T-helper 2 cell treated with Interferon-gamma antibody and Interleukin-4, amounts not matched to agents 100 ng/mL and 5 ng/mL, for 36 hours (primary cell): Measurements from ENCODE around the gene GARS1. TPM values are rescaled to one million over a fixed set of nuclear protein-coding genes. Genes with fewer than 3 reads are reported as not detected.
"Not testable (repeated sequence)": the region's sequence is repeated elsewhere in the genome, so short reads cannot be mapped to it uniquely, and the experiment has no call there.

Experiments
- intact Hi-C: fragments of 100-400 bp; cut with micrococcal nuclease; formaldehyde crosslinking; loops from one replicate; pipeline ENCODE4 v1.15.1; 2023
- total RNA-seq: library from RNA; stranded (reverse); gene quantifications from 2 replicates; pipeline ENCODE4 v1.2.3, GENCODE V29; 2022

GARS1 gene
- total RNA-seq, 1 donor from 2014 or later, result 165 TPM

DNA sequence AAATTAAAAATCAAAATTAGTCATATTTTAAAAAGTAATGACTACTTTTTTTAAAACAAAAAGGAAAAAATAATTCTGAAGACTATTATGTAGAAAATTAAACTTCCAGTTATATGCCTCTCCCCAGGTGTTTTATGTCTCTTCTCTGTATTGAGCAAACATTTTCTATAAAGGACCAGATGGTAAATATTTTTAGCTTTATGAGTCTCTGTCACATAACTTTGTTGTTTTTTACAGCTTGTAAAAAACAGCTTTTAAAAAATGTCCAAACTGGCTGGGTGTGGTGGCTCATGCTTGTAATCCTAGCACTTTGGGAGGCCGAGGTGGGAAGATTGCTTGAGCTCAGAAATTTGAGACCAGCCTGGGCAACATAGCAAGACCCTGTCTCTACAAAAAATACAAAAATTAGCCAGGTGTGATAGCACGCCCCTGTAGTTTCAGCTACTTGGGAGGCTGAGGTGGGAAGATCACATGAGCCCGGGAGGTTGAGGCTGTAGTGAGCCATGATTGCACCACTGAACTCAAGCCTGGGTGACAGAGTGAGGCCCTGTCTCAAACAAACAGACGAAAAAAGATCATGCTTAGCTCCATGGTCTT, 23.5 kb downstream of the GARS1 start:
- intact Hi-C loops, result no loop called here

- intact Hi-C loops, result no loop called here
Measured at GRCh38 chr7:30618961-30619360, 24.3 kb downstream of the GARS1 start.

DNA sequence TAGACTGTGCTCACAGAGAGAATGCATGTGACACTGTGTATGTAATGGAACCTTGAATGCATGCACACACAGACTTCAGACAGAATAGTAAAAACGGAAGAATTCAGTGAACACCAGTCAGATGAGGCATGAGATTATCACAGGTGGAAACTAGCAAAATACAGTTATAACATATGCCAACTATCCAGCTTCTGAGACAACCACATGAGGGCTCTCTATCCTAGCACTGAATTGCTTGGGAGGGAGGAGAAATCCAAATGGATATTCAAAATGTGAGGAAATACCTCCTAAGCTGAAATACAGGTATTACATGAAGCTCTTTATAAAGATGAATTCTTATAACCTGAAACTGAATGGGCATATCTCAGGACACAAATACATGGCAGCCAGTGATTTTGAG, 30.6 kb downstream of the GARS1 start:
- intact Hi-C loops, result no loop called here

DNA sequence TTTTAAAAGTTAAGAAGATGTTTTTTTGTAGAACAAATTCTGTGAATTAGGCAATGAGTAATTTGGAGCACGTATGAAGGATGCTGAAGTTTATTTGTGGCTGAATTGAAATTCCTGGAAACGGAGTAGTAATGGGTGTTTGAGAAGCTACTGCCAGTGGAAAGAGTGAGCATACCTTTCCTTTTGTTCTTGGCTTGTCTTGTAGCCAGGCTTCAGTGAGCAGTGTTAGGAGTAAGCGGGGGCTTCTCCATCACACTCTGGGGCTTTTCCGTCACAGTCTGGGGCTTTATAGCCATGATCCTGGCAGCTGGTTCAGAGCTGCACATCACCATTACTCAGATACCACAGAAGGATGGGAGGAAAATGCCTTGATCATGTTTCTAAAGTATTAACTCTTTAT, 32.3 kb downstream of the GARS1 start:
- intact Hi-C loops, result no loop called here

GRCh38 chr7:30630986-30631385, 36.3 kb downstream of the GARS1 start:
- intact Hi-C loops, result loop anchor here (5.0 kb wide), 1 partner anchor 34 kb away; no protein-coding TSS in a partner anchor

DNA sequence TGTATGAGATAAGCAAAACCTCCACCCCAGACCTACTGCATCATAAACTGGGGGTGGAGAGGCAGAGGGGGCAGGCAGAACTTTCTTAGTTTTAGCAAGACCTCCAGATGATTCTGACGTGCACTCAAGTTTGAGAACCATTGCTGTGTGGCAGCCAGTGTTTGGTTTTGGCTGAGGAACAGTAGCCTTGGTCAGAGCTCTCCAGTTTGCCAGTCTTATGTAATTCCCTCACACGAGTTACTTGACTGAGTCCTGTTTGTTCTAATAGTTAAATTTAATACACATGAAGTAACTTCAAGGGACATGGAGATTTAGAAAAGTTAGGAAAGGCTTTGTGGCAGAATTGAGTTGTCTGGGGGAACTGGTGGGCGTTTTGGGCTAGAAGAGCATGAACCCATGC, 38.5 kb downstream of the GARS1 start:
- intact Hi-C loops, result loop anchor here (5.0 kb wide), 1 partner anchor 36 kb away; no protein-coding TSS in a partner anchor

GRCh38 chr7:30634193-30634626, 39.5 kb downstream of the GARS1 start:
- intact Hi-C loops, result loop anchor here (5.0 kb wide), 1 partner anchor 37 kb away; no protein-coding TSS in a partner anchor

DNA sequence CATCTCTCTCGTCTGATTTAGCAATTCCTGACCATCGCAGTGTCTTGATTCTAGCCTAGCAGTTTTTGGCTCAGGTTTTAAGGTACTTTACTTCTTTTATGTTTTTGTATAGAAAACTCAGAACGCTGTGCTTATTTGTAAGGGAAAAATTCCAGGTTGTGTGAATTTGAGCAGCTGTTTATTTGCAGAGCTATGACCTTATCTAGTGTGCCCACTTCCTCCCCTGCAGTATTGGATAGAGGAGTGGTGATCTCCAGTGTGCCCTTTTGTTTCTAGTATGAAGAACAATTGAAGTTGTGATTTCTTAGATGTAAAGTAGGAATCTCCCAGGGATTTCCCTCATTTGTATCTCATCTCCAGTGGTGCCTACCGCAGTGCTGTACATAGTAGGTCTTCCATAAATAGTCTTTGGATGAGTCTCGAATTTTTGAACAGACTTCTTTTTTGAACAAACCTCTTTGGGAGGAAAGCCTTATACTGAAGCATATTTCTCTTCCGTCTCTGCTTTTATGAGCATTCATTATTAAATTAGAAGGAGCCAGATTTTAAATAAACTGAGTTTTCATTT, 40.0 kb downstream of the GARS1 start:
- intact Hi-C loops, result loop anchor here (5.0 kb wide), 1 partner anchor 37 kb away; no protein-coding TSS in a partner anchor

DNA sequence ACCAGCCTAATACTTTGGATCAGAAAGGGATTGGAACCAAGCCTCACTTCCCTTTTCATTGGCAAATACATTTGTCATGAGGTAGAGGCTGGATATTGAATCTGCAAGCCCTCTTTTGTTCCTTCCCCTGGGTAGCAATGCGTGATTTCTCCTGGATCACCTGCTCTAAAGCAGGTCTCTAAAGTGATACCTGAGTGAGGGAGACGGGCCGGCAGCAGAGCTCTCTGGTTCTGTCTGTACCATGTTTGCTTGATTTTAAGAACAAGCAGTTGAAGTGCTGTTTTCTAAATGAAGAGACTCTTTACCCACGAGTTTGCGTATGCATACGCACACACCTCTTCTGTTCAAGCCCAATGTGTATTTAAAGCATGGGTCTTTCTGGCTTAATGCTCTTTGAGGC, 41.1 kb downstream of the GARS1 start:
- intact Hi-C loops, result no loop called here

GRCh38 chr7:30642322-30642721, 47.6 kb downstream of the GARS1 start:
- intact Hi-C loops, result not testable (repeated sequence)

DNA sequence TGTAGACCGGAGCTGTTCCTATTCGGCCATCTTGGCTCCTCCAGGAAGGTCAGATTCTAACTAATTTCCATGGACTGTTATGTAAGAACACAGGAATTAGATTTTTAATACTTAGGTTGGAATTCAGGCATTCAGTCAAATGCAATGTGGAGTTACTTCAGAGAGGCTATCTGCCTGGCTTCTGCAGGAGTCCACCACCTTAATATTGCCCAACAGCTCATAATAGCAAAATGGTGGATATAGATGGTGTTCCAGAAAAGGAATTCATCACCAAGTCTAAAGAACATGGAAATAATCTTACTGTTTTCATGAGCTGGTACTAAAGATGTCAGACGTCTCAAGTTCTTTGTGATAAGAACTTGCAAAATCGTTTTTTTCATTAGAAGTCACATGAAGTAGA, 48.1 kb downstream of the GARS1 start:
- intact Hi-C loops, result no loop called here

DNA sequence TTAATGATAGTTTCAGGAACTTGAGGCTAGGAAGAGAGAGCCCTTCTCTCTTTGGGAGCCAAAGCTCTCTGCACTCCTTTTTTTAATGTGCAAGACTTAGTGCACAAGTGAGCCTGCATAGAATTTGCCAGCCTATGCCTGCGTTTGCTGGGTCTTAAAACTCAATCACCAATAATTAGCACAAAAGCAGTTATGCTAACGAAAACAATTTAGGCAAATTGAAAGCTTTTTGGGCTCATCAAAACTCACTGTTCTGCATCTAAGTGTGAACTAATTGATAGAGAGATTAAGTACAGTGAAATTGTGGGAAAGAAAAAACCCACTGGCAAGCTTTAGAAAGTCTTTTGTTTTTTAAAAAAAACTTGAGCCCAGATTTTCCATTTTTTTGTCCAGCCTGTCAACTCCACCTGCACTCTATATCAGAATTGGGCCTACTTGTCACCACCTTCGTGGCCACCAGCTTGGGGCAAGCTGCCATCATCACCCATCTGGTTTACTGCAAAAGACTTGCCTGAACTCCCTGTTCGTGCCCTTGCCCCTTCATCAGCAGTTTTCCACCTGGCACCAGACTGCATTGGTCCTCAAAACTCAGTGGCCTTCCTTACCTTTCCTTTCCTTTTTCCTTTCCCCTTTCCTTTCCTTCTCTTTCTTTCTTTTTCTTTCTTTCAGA, 49.7 kb downstream of the GARS1 start:
- intact Hi-C loops, result no loop called here

- intact Hi-C loops, result no loop called here
Measured at GRCh38 chr7:30645661-30646060, 51.0 kb downstream of the GARS1 start.

DNA sequence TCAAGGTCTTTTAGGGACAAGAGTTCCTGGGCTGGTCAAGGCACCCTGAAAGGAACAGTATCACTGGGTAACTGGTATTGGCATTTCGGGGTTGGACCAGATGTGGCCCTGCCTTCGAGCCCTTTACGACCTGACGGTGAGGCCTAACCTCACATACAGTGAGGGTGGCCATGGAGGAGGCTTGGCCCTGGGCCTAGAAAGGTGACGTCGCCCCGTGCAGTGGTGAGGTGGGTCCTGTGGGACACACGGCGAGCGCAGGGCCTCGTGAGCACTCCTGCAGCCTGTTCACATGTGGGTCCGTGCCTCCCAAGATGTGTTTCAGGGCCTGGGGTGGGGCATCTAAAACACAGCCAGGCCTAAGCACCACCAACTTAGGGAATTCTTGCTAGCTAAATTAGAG, 51.5 kb downstream of the GARS1 start:
- intact Hi-C loops, result no loop called here

GRCh38 chr7:30647589-30648364, 53.1 kb downstream of the GARS1 start:
- intact Hi-C loops, result no loop called here

DNA sequence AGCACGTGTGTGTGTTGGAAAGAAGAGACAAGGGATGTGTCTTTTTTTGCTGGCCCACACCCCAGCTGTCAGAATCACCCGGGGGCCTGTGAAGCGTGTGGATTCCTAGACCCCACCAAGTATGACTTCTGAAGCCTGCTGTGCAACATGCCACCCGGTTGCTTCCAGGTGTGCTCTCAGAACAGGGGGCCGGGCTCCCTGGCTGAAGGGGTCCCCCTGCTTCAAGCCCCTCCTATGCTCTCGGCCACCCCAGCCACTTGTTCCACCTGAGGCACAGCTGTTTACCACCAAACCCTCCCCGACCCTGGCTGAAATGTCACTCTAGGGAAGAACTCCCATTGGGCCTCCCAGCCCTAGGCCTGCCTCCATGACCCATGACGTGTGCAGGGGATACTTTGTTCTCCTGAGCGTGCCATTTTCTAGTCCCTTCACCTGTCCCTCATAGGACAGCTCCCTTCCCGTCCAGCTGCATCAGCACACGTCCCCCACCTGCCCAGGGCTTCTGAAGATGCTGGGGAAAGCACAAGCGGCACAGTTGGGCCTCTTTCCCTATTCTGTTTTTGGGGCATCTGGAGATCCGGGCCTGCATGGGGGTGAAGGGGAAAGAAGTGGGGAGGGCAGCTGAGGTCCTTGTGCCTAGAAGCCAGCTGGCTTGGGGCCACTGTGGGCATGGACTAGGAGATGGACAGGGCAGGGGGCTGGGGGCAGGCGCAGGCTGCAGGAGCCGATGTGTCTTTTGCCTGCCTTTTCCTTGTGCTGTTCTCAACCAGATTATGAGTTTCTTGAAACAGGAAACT, 54.3 kb downstream of the GARS1 start:
- intact Hi-C loops, result no loop called here

DNA sequence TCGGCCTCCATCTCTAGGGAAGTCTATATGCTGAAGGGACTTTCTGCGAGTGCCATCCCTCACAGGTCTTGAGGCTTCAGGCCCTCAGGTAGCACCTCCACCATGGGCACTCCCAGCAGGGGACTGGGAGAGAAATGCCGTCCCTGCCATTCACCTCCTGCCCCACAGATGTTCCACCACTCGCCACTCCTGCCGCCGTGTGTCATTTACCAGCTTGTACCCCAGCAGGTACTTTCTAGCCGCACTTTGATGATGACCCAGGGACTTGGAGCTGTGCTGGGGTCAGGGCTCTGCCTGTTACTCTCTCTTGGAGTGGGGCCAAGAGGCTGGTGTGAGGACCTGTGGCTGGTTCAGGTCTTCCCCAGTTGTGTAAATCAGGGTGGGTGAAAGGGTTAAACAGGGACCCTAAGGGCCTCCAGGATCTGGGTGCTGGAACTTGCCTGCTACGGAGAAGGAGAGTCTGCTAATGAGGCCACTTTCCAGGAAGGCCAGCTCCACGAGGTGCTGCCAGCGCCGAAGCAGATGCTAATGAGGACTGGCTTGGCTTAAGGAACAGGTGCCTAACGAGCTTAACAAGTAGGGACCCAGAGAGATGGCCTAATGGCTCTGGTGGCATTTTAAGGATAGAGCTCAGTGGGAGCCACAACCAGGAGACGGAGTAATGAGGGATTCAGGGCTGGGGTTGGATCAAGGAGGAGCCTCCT, 55.2 kb downstream of the GARS1 start:
- intact Hi-C loops, result no loop called here

- intact Hi-C loops, result no loop called here
Measured at GRCh38 chr7:30650421-30650808, 55.7 kb downstream of the GARS1 start.

- intact Hi-C loops, result no loop called here
Measured at GRCh38 chr7:30652132-30652531, 57.5 kb downstream of the GARS1 start.
